ENCODE results near the gene SCFD2.

SCFD2 gene

DNA sequence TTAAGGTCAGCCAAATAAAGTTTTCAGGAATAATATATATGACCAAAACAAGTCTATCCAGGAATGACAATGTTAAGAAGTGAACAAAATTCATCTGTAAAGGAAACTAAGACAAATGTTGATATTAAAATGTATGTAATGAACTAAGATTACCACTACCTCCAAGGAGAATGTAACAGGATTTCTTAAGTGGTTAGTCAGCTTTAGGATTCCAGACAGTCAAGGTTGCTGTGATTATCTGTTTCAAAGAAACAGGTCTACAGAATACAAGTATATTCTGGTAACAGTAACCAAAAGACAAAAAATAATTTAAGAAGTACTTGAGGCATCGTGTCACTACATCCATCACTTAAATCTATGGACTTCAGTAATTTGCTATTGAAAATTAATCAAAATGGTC is 172.8 kb downstream of the SCFD2 start:
- Histone ChIP-seq H3K79me2 (ENCODE audit: insufficient read depth, low read length) (no peaks in the 10 kb centered on the region), H3K27ac (ENCODE audit: low read length) (no peak overlapping the region), H3K4me1 (ENCODE audit: insufficient read depth, low read length) (no peaks in the 10 kb centered on the region), H4K20me1 (ENCODE audit: insufficient read depth, low read length) (no peaks in the 10 kb centered on the region), H3K9ac (ENCODE audit: low read depth, low read length) (no peak overlapping the region), H3K27me3 (ENCODE audit: insufficient read depth, low read length, poor library complexity) (no peaks in the 10 kb centered on the region), H3K9me3 (ENCODE audit: insufficient read depth, low read length, severe bottlenecking) (no peaks in the 10 kb centered on the region), H3K36me3 (ENCODE audit: insufficient read depth, low read length) (no peaks in the 10 kb centered on the region), H3K4me3 (ENCODE audit: low read depth in 1 of 2, low read length in 2 of 2) (no peak overlapping the region), H3K4me2 (ENCODE audit: insufficient read depth, low read length) (no peak overlapping the region), H2AFZ (ENCODE audit: low read depth, low read length) (no peak overlapping the region)
- ATAC-seq (ENCODE audit: insufficient read depth, low read depth) (no peak), DNase-seq (no peak)
- TF ChIP-seq, protein P1, sequence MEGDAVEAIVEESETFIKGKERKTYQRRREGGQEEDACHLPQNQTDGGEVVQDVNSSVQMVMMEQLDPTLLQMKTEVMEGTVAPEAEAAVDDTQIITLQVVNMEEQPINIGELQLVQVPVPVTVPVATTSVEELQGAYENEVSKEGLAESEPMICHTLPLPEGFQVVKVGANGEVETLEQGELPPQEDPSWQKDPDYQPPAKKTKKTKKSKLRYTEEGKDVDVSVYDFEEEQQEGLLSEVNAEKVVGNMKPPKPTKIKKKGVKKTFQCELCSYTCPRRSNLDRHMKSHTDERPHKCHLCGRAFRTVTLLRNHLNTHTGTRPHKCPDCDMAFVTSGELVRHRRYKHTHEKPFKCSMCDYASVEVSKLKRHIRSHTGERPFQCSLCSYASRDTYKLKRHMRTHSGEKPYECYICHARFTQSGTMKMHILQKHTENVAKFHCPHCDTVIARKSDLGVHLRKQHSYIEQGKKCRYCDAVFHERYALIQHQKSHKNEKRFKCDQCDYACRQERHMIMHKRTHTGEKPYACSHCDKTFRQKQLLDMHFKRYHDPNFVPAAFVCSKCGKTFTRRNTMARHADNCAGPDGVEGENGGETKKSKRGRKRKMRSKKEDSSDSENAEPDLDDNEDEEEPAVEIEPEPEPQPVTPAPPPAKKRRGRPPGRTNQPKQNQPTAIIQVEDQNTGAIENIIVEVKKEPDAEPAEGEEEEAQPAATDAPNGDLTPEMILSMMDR (IDR thresholded peaks at IDR 0.05; ENCODE audit: borderline replicate concordance, extremely low read depth, low read length, poor library complexity, severe bottlenecking) = no peak
- no peak for TF ChIP-seq EZH2 (IDR thresholded peaks at IDR 0.05; ENCODE audit: borderline replicate concordance, low read depth, low read length, severe bottlenecking)

DNA sequence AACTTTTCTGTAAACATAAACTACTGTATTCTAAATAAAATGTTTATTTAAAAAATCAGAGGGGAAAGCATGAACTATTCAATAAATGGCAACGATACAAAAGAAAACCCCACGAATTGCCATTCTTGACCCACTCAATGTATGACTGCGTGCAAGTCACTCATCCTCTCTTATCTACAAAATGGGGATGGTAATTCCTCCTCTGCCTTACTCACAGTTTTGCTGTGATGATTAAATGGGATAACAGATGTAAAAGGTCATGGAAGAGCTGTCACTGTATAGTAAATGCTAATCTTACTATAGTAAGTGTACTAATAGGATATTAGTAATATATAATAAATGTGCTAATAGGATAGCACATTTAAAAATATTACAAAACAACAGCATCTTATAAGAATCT is 173.4 kb downstream of the SCFD2 start:
- H3K4me2 ChIP-seq (ENCODE audit: insufficient read depth, low read length) = no peak overlapping the region
- H3K36me3 ChIP-seq (ENCODE audit: insufficient read depth, low read length) = no peaks in the 10 kb centered on the region
- no peak for DNase-seq
- no peak overlapping the region for H2AFZ ChIP-seq (ENCODE audit: low read depth, low read length)
- no peaks in the 10 kb centered on the region for H3K27me3 ChIP-seq (ENCODE audit: insufficient read depth, low read length, poor library complexity)
- ATAC-seq (ENCODE audit: insufficient read depth, low read depth) = no peak
- no peaks in the 10 kb centered on the region for H3K79me2 ChIP-seq (ENCODE audit: insufficient read depth, low read length)
- TF ChIP-seq, protein P1 (IDR thresholded peaks at IDR 0.05; ENCODE audit: borderline replicate concordance, extremely low read depth, low read length, poor library complexity, severe bottlenecking) = no peak
- TF ChIP-seq EZH2 (IDR thresholded peaks at IDR 0.05; ENCODE audit: borderline replicate concordance, low read depth, low read length, severe bottlenecking) = no peak
- H3K4me3 ChIP-seq (ENCODE audit: low read depth in 1 of 2, low read length in 2 of 2) = no peak overlapping the region
- H3K27ac ChIP-seq (ENCODE audit: low read length) = no peak overlapping the region
- no peaks in the 10 kb centered on the region for H4K20me1 ChIP-seq (ENCODE audit: insufficient read depth, low read length)
- no peaks in the 10 kb centered on the region for H3K4me1 ChIP-seq (ENCODE audit: insufficient read depth, low read length)
- no peak overlapping the region for H3K9ac ChIP-seq (ENCODE audit: low read depth, low read length)
- H3K9me3 ChIP-seq (ENCODE audit: insufficient read depth, low read length, severe bottlenecking) = no peaks in the 10 kb centered on the region

DNA sequence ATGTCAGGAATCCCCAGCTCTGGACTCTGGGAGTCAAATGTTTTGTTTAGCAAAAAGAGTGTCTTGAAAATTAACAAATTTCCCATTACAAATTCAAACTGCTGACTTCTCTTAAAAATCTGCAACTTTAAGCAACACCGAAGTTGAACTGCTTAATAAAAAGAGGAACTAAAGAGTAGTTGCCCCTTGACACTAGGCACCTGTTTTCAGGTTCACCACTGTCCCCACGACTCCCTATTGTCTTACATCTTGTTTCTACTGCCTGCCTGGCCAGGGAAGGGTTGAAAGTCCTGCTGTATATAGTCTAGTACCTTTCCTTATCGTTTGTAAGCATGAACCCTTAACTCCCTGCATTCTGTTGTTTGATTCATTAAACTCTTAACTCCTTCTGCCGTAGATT is 173.9 kb downstream of the SCFD2 start:
- H2AFZ ChIP-seq (ENCODE audit: low read depth, low read length) = no peak overlapping the region
- H3K79me2 ChIP-seq (ENCODE audit: insufficient read depth, low read length) = no peaks in the 10 kb centered on the region
- H3K36me3 ChIP-seq (ENCODE audit: insufficient read depth, low read length) = no peaks in the 10 kb centered on the region
- no peak overlapping the region for H3K27ac ChIP-seq (ENCODE audit: low read length)
- H3K4me1 ChIP-seq (ENCODE audit: insufficient read depth, low read length) = no peaks in the 10 kb centered on the region
- H3K4me3 ChIP-seq (ENCODE audit: low read depth in 1 of 2, low read length in 2 of 2) = no peak overlapping the region
- no peaks in the 10 kb centered on the region for H3K27me3 ChIP-seq (ENCODE audit: insufficient read depth, low read length, poor library complexity)
- no peak overlapping the region for H3K4me2 ChIP-seq (ENCODE audit: insufficient read depth, low read length)
- ATAC-seq (ENCODE audit: insufficient read depth, low read depth) = no peak
- TF ChIP-seq, protein P1 (IDR thresholded peaks at IDR 0.05; ENCODE audit: borderline replicate concordance, extremely low read depth, low read length, poor library complexity, severe bottlenecking) = no peak
- TF ChIP-seq EZH2 (IDR thresholded peaks at IDR 0.05; ENCODE audit: borderline replicate concordance, low read depth, low read length, severe bottlenecking) = no peak
- no peak overlapping the region for H3K9ac ChIP-seq (ENCODE audit: low read depth, low read length)
- no peaks in the 10 kb centered on the region for H4K20me1 ChIP-seq (ENCODE audit: insufficient read depth, low read length)
- no peaks in the 10 kb centered on the region for H3K9me3 ChIP-seq (ENCODE audit: insufficient read depth, low read length, severe bottlenecking)
- no peak for DNase-seq

DNA sequence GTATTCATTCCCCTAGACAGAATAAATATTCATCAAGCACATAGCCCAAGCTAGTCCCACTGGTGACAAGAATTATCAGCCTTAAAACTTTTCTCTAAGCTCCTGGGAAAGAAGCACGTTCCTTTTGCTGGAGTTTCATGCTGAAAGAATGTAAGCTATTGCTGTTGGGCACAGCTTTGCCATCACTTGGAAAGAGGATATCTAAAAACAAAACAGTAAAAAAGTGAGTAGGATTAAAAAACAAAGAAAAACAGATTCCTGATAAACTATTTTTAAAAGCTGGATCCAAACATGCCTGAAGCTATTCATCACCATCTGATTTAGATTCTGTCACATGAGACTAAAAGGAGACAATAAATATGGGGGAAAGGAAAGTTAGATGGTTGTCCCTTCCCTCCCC is 176.8 kb downstream of the SCFD2 start:
- no peak for DNase-seq

More for the DNA sequence above, 176.8 kb downstream of the SCFD2 start:
- H3K27ac ChIP-seq (ENCODE audit: low read length) = no peak overlapping the region
- no peaks in the 10 kb centered on the region for H3K27me3 ChIP-seq (ENCODE audit: insufficient read depth, low read length, poor library complexity)
- H4K20me1 ChIP-seq (ENCODE audit: insufficient read depth, low read length) = no peaks in the 10 kb centered on the region
- ATAC-seq (ENCODE audit: insufficient read depth, low read depth) = no peak
- TF ChIP-seq EZH2 (IDR thresholded peaks at IDR 0.05; ENCODE audit: borderline replicate concordance, low read depth, low read length, severe bottlenecking) = no peak
- TF ChIP-seq, protein P1 (IDR thresholded peaks at IDR 0.05; ENCODE audit: borderline replicate concordance, extremely low read depth, low read length, poor library complexity, severe bottlenecking) = no peak
- no peak overlapping the region for H2AFZ ChIP-seq (ENCODE audit: low read depth, low read length)
- H3K9ac ChIP-seq (ENCODE audit: low read depth, low read length) = no peak overlapping the region
- H3K79me2 ChIP-seq (ENCODE audit: insufficient read depth, low read length) = no peaks in the 10 kb centered on the region
- no peak overlapping the region for H3K4me3 ChIP-seq (ENCODE audit: low read depth in 1 of 2, low read length in 2 of 2)
- no peaks in the 10 kb centered on the region for H3K36me3 ChIP-seq (ENCODE audit: insufficient read depth, low read length)
- H3K9me3 ChIP-seq (ENCODE audit: insufficient read depth, low read length, severe bottlenecking) = no peaks in the 10 kb centered on the region
- H3K4me2 ChIP-seq (ENCODE audit: insufficient read depth, low read length) = no peak overlapping the region
- no peaks in the 10 kb centered on the region for H3K4me1 ChIP-seq (ENCODE audit: insufficient read depth, low read length)

Measured in DND-41 (cell line).